Esophagus squamous epithelium (tissue), 5 donors: Measurements from ENCODE around the gene WFDC11. TPM values are rescaled to one million over a fixed set of nuclear protein-coding genes. Genes with fewer than 3 reads are reported as not detected.
"Not testable (repeated sequence)": the region's sequence is repeated elsewhere in the genome, so short reads cannot be mapped to it uniquely, and the experiment has no call there.

Experiments used
- DNase-seq: peaks from one replicate; lab custom pipeline; 2025; lab: John Stamatoyannopoulos, UW
- H3K27ac ChIP-seq, 4 donors: fragments of 200-600 bp; sonication (generic); one replicate each; pipeline ENCODE4 v1.5.1; 2016 to 2019; ENCODE audit warnings: mild to moderate bottlenecking in 1 of 4
- H3K27me3 ChIP-seq, 4 donors: fragments of 200-600 bp; sonication (generic); 1 replicate in 3 of 4; 2 replicates in 1 of 4; pipeline versions ENCODE4 v1.5.1 to v1.6.0; 2017 to 2021; ENCODE audit warnings: antibody characterized with exemption in 1 of 4
- H3K36me3 ChIP-seq, 3 donors: fragments of 200-600 bp; sonication (generic); one replicate each; pipeline ENCODE4 v1.5.1; 2016 to 2019
- H3K4me1 ChIP-seq, 3 donors: fragments of 200-600 bp; sonication (generic); one replicate each; pipeline ENCODE4 v1.5.1; 2017 to 2019
- H3K4me3 ChIP-seq, 4 donors: fragments of 200-600 bp; sonication (generic); 1 replicate in 3 of 4; 2 replicates in 1 of 4; pipeline ENCODE4 v1.5.1; 2016 to 2019; ENCODE audit warnings: mild to moderate bottlenecking in 2 of 4, moderate library complexity in 1 of 4
- H3K9me3 ChIP-seq, 3 donors: fragments of 200-600 bp; sonication (generic); one replicate each; pipeline ENCODE4 v1.5.1; 2016 to 2019
- POLR2A ChIP-seq, 4 donors: fragments of 450-650 bp; IDR thresholded peaks; one replicate each; pipeline ENCODE4 v1.6.1; 2017; ENCODE audit warnings: antibody characterized with exemption in 4 of 4, mild to moderate bottlenecking in 4 of 4, moderate library complexity in 3 of 4
- WGBS, 2 donors: methylation state at CpG; one replicate each; pipeline ENCODE4 v1.1.5; 2018; 5-methylcytosine and 5-hydroxymethylcytosine counted together
- intact Hi-C: fragments of 100-400 bp; cut with DNase I; formaldehyde crosslinking; loops from one replicate; pipeline ENCODE4 v1.15.0; 2022
- total RNA-seq, 4 donors: library from RNA; depleted of rRNA; stranded (reverse); fragments of >200 nt; gene quantifications; one replicate each; pipeline ENCODE4 v1.1.0, GENCODE V29; 2016
- TF ChIP-seq, protein P1 (sequence below), 6 experiments: fragments of 450-650 bp in 4 of 6; fragments of 200-600 bp in 2 of 6; sonication (generic) in 2 of 6; IDR thresholded peaks; one replicate each; pipeline ENCODE4 v1.5.1; 2016 to 2019; ENCODE audit warnings: antibody characterized with exemption in 6 of 6, mild to moderate bottlenecking in 4 of 6, moderate library complexity in 4 of 6
- donor health status: DM: yes; HTN: yes; CAD: no.

The WFDC11 gene
- total RNA-seq, 4 donors from 2014 or later: not detected

DNA sequence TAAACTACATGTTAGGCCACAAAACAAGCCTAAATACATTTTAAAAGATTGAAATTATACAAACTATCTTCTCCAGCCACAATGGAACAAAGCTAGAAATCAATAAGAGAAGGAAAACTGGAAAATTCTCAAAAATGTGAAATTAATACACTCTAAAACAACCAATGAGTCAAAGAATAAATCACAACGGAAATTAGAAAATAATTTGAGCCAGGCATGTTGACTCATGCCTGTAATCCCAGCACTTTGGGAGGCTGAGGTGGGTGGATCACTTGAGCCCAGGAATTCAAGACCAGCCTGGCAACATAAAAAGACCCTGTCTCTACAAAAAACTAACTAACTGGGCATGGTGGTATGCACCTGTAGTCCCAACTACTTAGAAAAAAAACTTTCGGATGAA, 25.5 kb upstream of the WFDC11 start:
- H3K27me3 ChIP-seq: peaks cover 0 to 7% (median 0%) of the 10 kb centered on the region in 4 donors
- no peak for DNase-seq
- H3K9me3 ChIP-seq: no peaks in the 10 kb centered on the region
- no peaks in the 10 kb centered on the region for H3K36me3 ChIP-seq
- 65% methylated on average over 2 of the region's 2 CpGs for WGBS, 2 donors
- intact Hi-C loops: no loop called here
- no peak for TF ChIP-seq POLR2A (IDR thresholded peaks at IDR 0.05)
- TF ChIP-seq, protein P1, sequence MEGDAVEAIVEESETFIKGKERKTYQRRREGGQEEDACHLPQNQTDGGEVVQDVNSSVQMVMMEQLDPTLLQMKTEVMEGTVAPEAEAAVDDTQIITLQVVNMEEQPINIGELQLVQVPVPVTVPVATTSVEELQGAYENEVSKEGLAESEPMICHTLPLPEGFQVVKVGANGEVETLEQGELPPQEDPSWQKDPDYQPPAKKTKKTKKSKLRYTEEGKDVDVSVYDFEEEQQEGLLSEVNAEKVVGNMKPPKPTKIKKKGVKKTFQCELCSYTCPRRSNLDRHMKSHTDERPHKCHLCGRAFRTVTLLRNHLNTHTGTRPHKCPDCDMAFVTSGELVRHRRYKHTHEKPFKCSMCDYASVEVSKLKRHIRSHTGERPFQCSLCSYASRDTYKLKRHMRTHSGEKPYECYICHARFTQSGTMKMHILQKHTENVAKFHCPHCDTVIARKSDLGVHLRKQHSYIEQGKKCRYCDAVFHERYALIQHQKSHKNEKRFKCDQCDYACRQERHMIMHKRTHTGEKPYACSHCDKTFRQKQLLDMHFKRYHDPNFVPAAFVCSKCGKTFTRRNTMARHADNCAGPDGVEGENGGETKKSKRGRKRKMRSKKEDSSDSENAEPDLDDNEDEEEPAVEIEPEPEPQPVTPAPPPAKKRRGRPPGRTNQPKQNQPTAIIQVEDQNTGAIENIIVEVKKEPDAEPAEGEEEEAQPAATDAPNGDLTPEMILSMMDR (IDR thresholded peaks at IDR 0.05): no peak
- H3K4me3 ChIP-seq: no peak overlapping the region
- no peaks in the 10 kb centered on the region for H3K4me1 ChIP-seq
- H3K27ac ChIP-seq: no peak overlapping the region

DNA sequence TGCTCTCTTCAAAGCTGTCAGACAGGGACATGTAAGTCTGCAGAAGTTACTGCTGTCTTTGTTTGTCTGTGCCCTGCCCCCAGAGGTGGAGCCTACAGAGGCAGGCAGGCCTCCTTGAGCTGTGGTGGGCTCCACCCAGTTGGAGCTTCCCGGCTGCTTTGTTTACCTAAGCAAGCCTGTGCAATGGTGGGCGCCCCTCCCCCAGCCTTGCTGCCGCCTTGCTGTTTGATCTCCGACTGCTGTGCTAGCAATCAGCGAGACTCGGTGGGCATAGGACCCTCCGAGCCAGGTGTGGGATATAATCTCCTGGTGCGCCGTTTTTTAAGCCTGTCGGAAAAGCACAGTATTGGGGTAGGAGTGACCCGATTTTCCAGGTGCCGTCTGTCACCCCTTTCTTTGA, 23.3 kb upstream of the WFDC11 start:
- not testable (repeated sequence) for H3K4me3 ChIP-seq

DNA sequence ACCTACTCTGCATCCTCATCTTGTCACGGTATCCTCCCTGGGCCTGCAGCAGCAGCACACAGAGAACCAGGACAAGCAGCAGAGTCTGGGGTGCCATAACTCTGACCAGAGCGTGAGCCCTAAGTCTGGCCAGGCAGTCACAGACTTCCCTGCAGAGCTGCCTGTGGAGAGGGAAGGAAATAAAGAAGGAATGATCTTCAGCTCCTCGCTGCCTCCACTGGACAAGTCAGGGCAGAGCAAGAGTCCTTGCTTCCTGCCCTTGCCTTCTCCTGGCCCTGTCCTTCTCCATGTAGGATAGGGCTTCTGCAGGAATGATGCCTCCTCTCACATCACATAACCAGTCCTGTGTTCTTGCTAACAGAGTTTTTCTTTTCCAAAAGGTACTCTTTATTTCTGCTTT, 15.9 kb upstream of the WFDC11 start:
- no peak for DNase-seq
- no peak overlapping the region for H3K4me3 ChIP-seq
- H3K27ac ChIP-seq: no peak overlapping the region
- intact Hi-C loops: no loop called here
- H3K36me3 ChIP-seq: no peaks in the 10 kb centered on the region
- peaks cover 0 to 18% (median 0%) of the 10 kb centered on the region in 4 donors for H3K27me3 ChIP-seq
- H3K9me3 ChIP-seq: peaks cover 0 to 3% (median 0%) of the 10 kb centered on the region in 3 donors
- no peaks in the 10 kb centered on the region for H3K4me1 ChIP-seq
- no peak for TF ChIP-seq POLR2A (IDR thresholded peaks at IDR 0.05)
- TF ChIP-seq, protein P1 (IDR thresholded peaks at IDR 0.05): no peak
- WGBS, 2 donors: 0 to 43% methylated on average over 1 of the region's 3 CpGs

More for the DNA sequence above, 23.3 kb upstream of the WFDC11 start:
- WGBS, 2 donors: 76 to 90% methylated on average over 6 to 11 of the region's 12 CpGs
- DNase-seq, H3K27ac ChIP-seq, H3K27me3 ChIP-seq, H3K9me3 ChIP-seq, H3K4me1 ChIP-seq, H3K36me3 ChIP-seq, intact Hi-C loops: not testable (repeated sequence)

DNA sequence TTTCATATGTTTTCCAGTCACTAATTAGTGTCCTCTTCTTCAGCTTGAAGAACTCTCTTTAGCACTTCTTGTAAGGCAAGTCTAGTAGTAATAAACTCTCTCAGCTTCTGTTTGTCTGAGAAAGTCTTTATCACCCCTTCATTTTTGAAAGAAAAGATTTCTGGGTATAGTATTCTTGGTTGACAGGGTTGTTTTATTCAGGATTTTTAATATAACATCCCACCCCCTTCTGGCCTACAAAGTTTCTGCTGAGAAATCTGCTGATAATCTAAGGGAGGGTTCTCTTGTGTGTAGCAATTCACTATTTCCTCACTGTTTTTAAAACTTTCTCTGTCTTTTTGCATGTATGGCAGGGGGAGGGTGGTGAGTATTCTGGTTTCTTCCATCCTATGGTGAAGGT, 9.6 kb upstream of the WFDC11 start:
- Histone ChIP-seq H3K4me3 (no peak overlapping the region), H3K36me3 (no peaks in the 10 kb centered on the region), H3K27ac (no peak overlapping the region), H3K27me3 (peaks cover 0 to 15% (median 0%) of the 10 kb centered on the region in 4 donors), H3K4me1 (no peaks in the 10 kb centered on the region), H3K9me3 (peaks cover 0 to 30% (median 20%) of the 10 kb centered on the region in 3 donors)
- no peak for DNase-seq
- TF ChIP-seq, protein P1 (IDR thresholded peaks at IDR 0.05): no peak
- TF ChIP-seq POLR2A (IDR thresholded peaks at IDR 0.05): no peak
- intact Hi-C loops: no loop called here

DNA sequence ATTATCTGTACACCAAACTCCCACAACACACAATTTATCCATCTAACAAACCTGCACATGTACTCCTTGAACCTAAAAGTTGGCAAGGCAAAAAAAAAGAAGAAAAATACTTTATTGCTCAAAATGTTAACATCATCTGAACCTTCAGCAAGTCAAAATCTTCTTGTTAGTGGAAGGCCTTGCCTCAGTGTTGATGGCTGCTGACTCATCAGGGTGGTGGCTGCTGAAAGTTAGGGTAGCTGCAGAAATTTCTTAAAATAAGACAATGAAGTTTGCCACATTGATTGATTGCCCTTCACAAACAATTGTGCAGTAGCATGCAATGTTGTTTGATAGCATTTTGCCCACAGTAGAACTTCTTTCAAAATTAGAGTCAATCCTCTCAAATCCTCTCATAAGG, 2.7 kb upstream of the WFDC11 start:
- no peak overlapping the region for H3K27ac ChIP-seq
- DNase-seq: no peak
- H3K4me3 ChIP-seq: no peak overlapping the region
- TF ChIP-seq, protein P1 (IDR thresholded peaks at IDR 0.05): no peak
- TF ChIP-seq POLR2A (IDR thresholded peaks at IDR 0.05): no peak
- no peaks in the 10 kb centered on the region for H3K4me1 ChIP-seq
- H3K27me3 ChIP-seq: no peaks in the 10 kb centered on the region
- intact Hi-C loops: no loop called here
- H3K9me3 ChIP-seq: no peaks in the 10 kb centered on the region
- no peaks in the 10 kb centered on the region for H3K36me3 ChIP-seq

DNA sequence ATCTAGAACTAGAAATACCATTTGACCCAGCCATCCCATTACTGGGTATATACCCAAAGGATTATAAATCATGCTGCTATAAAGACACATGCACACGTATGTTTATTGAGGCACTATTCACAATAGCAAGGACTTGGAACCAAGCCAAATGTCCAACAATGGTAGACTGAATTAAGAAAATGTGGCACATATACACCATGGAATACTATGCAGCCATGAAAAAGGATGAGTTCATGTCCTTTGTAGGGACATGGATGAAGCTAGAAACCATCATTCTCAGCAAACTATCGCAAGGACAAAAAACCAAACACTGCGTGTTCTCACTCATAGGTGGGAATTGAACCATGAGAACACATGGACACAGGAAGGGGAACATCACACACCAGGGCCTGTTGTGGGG, 13.0 kb downstream of the WFDC11 start:
- H3K9me3 ChIP-seq, H3K27ac ChIP-seq, intact Hi-C loops, DNase-seq, H3K4me3 ChIP-seq, H3K27me3 ChIP-seq, H3K4me1 ChIP-seq, H3K36me3 ChIP-seq: not testable (repeated sequence)
- 57 to 90% methylated on average over 3 of the region's 3 CpGs for WGBS, 2 donors

DNA sequence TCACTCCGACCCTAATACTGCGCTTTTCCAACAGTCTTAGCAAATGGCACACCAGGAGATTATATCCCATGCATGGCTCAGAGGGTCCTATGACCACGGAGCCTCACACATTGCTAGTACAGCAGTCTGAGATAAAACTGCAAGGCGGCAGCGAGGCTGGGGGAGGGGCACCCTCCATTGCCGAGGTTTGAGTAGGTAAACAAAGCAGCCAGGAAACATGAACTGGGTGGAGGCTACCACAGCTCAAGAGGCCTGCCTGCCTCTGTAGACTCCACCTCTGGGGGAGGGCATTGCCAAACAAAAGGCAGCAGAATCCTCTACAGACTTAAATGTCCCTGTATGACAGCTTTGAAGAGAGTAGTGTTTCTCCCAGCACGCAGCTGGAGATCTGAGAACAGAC, 18.3 kb downstream of the WFDC11 start:
- H3K9me3 ChIP-seq, DNase-seq, H3K27me3 ChIP-seq, H3K36me3 ChIP-seq, H3K4me1 ChIP-seq, H3K4me3 ChIP-seq, intact Hi-C loops, H3K27ac ChIP-seq: not testable (repeated sequence)
- WGBS, 2 donors: 58 to 85% methylated on average over 3 to 6 of the region's 7 CpGs
